Measurements from ENCODE around the gene RETSAT.
"Not testable (repeated sequence)": the region's sequence is repeated elsewhere in the genome, so short reads cannot be mapped to it uniquely, and the experiment has no call there.

RETSAT gene

GRCh38 chr2:85330839-85331636 lies 23.3 kb downstream of the RETSAT start:
- no peak for DNase-seq

GRCh38 chr2:85329701-85330100 lies 24.6 kb downstream of the RETSAT start:
- not testable (repeated sequence) for DNase-seq

GRCh38 chr2:85329181-85329651 lies 25.1 kb downstream of the RETSAT start:
- DNase-seq, result no peak

DNA sequence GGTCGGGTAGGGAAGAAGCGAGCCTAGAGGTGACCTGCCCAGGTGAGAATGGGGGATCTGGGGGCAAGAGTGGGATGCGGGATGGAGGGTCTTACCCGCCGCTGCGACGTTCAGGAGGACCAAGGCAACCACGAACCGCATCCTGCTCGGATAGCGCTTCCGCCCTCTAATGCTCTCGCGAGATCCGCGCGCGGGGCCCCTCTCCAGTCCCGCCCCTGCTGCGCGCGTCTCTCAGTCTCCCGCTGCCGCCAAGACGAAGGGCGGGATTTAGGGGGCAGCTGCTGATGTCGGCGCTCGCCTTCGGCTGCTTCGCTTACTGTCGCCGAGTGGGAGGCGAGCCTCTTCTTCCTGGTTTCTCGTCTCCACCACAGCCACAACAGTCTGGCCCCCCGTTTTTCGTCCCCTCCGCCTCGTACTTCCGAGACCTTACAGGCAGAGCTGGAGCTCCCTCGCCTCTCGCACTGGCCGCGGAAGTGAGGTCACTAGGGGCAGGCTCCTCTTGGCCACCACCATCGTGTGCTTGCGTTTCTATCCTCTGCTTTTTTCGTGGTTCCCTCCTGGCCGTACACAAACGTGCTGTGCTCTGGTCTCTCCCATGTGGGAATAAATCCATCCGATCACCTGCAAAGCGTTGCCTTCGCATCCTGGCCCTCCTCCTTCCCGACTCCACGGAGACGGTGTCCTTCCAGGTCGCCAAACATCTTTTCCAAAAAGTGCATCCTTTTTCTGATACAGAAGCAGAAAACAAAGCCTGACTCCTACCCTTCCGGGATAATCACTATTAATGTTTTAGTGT lies 26.3 kb downstream of the RETSAT start, which contains the start of gene TGOLN2:
TSS of gene TGOLN2 (minus strand) at position 168 of the 796 bp plus-strand sequence. CDS start at position 141, 27 bp downstream.
- no peak for DNase-seq

GRCh38 chr2:85327160-85327821 lies 27.0 kb downstream of the RETSAT start:
- no peak for DNase-seq

DNA sequence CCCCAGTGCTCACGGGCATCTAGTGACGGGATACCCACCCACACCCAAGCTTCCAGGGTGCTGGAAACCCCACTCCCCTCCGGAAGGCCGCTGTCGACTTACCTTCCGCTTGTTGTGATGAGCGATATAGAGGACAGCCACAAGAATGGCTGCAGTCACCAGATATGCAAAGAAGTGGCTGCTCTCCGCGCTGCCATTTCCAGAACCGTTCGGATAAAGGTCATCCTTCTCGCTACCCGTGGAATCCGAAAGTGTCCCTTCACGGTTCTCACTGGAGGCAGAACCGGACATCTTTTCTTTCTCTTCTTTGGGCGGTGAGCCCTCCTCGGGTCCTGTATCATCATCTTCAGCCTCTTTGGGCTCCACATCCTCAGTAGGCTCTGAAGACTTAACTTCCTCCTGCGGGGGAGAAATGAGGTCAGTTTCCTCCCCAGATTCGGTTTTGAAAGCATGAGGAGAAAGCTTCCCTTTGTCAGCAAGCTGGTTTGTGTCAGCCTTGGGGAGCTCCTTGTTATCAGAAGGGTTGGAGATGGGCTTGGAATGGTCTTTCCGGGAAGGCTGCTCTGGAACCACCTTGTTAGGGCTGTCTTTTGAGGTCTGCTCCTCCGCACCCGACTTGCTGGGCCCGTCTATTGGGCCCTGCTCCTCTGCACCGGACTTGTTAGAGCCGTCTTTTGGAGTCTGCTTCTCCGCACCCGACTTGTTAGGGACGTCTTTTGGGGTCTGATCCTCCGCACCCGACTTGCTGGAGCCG lies 27.7 kb downstream of the RETSAT start:
- DNase-seq, result no peak

DNA sequence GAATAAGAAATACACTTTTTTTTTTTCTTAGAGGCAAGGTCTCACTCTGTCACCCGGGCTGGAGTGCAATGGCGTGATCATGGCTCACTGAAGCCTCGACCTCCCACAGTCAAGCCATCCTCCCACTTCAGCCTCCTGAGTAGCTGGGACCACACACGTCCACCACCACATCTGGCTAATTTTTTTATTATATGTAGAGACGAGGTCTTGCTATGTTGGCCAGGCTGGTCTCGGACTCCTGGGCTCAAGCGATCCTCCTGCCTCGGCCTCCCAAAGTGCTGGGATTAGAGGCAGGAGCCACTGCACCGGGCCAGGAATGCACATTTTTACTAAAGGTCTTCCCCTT lies 28.9 kb downstream of the RETSAT start:
- no peak for DNase-seq

DNA sequence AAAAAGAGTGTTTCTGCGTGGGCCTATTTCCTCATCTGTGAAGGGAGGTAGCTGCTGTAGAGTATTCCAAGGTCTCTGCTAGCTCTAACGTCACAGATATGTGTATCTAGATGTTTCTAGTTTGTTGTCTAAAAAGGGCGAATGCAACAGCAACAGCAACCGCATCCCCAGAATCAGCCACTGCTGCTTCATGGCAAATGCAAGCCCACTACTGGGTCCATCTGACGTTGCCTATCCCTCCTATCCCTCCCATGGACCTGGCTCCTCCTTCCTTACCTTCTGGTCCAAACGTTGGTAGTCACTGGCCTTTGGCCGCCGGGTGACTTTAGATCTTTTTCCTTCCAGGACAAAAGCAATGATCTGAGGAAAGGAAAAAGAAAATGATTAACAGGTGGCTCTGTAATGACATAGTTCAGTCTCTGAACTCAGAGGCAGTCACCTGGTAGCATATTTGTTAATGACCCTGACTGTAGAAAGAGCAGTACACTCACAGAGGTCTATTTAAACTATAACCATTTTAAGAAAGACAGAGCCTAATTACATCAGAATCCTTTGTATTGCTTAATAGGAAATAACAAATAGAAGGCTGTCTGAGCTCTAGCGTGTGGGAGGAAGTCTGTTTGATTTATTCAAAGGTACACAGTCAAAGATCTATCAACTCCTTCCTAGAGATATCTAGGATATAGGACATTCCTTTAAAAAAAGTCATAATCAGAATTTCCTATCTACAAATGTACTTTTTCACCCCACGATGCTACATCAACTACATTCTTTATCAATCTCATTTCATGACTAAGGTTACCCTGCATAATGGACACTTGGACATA lies 29.5 kb downstream of the RETSAT start:
- DNase-seq, result no peak

- DNase-seq, result not testable (repeated sequence)
Measured at GRCh38 chr2:85323988-85324367, 30.4 kb downstream of the RETSAT start.

GRCh38 chr2:85323351-85323987 lies 30.9 kb downstream of the RETSAT start:
- DNase-seq, result no peak

- DNase-seq, result no peak
Measured at GRCh38 chr2:85319796-85320195, 34.5 kb downstream of the RETSAT start.

GRCh38 chr2:85318222-85319074 lies 35.9 kb downstream of the RETSAT start:
- DNase-seq, result no peak

DNA sequence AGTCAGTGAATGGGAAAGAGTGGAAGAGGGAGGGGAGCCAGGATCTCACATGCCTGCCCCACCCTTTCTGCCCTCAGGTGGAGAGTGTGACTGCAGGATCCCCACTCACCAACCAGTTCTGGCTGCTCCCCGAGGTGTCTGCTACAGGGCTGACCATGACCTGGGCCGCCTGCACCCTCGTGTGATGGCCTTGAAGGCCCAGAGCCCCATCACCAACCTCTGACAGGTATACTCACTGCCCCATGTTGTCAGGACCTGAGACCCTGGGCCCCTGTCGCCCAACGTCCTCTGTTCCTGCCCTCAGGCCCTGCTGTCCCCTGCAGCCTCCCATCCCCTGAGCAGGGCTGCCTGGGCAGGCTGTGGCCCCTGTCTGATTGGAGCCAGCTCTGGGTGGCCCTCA lies 38.4 kb downstream of the RETSAT start:
- not testable (repeated sequence) for DNase-seq

GRCh38 chr2:85314884-85315242 lies 39.5 kb downstream of the RETSAT start:
- no peak for DNase-seq

DNA sequence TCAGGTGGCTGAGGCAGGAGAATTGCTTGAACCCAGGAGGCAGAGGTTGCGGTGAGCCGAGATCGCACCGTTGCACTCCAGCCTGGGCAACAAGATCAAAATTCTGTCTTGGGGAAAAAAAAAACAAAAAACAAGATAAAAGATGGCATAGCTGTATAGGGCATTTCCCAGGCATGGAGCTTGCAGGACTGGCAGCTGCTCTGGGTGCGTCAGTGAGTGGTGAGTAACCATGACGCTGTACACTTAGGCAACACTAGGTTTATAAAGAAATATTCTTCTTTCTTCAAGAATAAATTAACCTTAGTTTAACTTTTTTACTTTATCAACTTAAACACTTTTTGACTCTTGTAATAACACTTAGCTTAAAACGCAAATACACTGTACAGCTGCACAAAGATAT lies 41.9 kb downstream of the RETSAT start:
- DNase-seq, result no peak

DNA sequence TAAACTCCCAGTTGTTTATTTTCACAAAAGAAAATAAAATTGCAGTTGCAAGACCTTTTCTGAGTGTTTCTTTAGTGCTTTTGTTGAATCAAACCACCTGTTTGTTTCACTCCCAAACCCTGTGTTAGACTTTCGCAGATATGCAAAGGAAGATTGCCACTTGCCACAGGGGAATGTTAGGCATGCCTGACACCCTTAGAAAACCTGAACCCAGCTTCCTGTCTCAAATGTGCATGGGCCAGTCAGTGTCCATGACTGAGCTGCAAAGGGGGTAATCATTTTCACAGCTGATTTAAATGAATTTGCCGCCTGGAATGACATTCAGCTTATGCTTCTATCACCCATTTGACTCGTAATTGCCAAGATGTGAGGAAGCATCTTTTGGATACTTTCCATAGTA lies 44.0 kb downstream of the RETSAT start:
- no peak for DNase-seq

- DNase-seq, result no peak
Measured at GRCh38 chr2:85309699-85310321, 44.5 kb downstream of the RETSAT start.

GRCh38 chr2:85308896-85309555 lies 45.3 kb downstream of the RETSAT start:
- DNase-seq, result peak; percentile 47

- no peak for DNase-seq
Measured at GRCh38 chr2:85308201-85308600, 46.1 kb downstream of the RETSAT start.
